Ovary (tissue), 3 donors: ENCODE data around the gene BATF.

ENCODE experiments used
- POLR2A ChIP-seq: fragments of 450-650 bp; IDR thresholded peaks from one replicate; pipeline ENCODE4 v1.6.1; 2017; ENCODE audit warnings: antibody characterized with exemption, mild to moderate bottlenecking, moderate library complexity
- TF ChIP-seq, protein P1 (sequence below), 3 donors: fragments of 450-650 bp in 2 of 3; fragments of 200-600 bp in 1 of 3; IDR thresholded peaks; one replicate each; pipeline versions ENCODE4 v1.5.1 to v1.8.0; 2016 to 2022; ENCODE audit warnings: antibody characterized with exemption in 3 of 3, mild to moderate bottlenecking in 1 of 3
- donor health status: DM: no; HTN: no; CAD: no.

DNA sequence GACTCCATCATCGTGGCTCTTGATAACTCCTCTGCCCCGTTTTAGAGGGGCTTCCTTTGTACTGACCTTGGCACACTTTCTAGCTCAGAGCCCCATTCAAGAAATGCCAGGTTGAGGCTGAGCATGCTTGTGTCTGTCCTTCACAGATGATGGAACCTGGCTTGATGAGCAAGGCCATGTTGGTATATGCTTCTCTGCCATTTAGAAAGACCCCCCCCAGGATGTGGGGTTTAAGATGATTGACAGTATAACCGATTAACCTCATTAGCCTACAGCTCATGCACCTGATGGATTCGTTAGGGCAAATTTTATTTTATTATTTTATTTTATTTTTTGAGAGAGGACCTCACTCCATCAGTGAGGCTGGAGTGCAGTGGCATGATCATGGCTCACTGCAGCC is 21.0 kb downstream of the BATF start:
- TF ChIP-seq, protein P1, sequence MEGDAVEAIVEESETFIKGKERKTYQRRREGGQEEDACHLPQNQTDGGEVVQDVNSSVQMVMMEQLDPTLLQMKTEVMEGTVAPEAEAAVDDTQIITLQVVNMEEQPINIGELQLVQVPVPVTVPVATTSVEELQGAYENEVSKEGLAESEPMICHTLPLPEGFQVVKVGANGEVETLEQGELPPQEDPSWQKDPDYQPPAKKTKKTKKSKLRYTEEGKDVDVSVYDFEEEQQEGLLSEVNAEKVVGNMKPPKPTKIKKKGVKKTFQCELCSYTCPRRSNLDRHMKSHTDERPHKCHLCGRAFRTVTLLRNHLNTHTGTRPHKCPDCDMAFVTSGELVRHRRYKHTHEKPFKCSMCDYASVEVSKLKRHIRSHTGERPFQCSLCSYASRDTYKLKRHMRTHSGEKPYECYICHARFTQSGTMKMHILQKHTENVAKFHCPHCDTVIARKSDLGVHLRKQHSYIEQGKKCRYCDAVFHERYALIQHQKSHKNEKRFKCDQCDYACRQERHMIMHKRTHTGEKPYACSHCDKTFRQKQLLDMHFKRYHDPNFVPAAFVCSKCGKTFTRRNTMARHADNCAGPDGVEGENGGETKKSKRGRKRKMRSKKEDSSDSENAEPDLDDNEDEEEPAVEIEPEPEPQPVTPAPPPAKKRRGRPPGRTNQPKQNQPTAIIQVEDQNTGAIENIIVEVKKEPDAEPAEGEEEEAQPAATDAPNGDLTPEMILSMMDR (IDR thresholded peaks at IDR 0.05) = no peak
- no peak for TF ChIP-seq POLR2A
